HepG2 (cell line): ENCODE measurements around the gene BICDL1. TPM values are rescaled to one million over a fixed set of nuclear protein-coding genes. Genes with fewer than 3 reads are reported as not detected.

Experiments
- BRD4 ChIP-seq: sonication (generic); formaldehyde crosslinking; IDR thresholded peaks from 2 replicates; pipeline ENCODE4 v1.4.0; 2020; ENCODE audit warnings: missing genetic modification reagents
- DMAP1 ChIP-seq: IDR thresholded peaks from 2 replicates; pipeline ENCODE4 v1.6.1; 2016
- FOSL1 ChIP-seq: sonication (generic); formaldehyde crosslinking; IDR thresholded peaks from 2 replicates; pipeline ENCODE4 v1.9.0; 2021; ENCODE audit warnings: missing genetic modification reagents, borderline replicate concordance
- GLMP ChIP-seq: sonication (generic); formaldehyde crosslinking; IDR thresholded peaks from 2 replicates; pipeline ENCODE4 v1.9.0; 2021; ENCODE audit warnings: missing genetic modification reagents, mild to moderate bottlenecking, borderline replicate concordance
- HNF4A ChIP-seq: sonication (generic); formaldehyde crosslinking; IDR thresholded peaks from 2 replicates; pipeline ENCODE4 v1.4.0; 2020; ENCODE audit warnings: missing genetic modification reagents
- HOMEZ ChIP-seq: IDR thresholded peaks from 2 replicates; pipeline ENCODE4 v1.6.1; 2016; ENCODE audit warnings: low read depth
- MED1 ChIP-seq: sonication (generic); formaldehyde crosslinking; IDR thresholded peaks from 2 replicates; pipeline ENCODE4 v1.4.0; 2020; ENCODE audit warnings: missing genetic modification reagents
- RBM22 ChIP-seq: fragments of 200-400 bp; formaldehyde crosslinking; optimal IDR thresholded peaks from 2 replicates; pipeline ENCODE3; 2017; ENCODE audit warnings: mild to moderate bottlenecking, low read length, moderate library complexity
- SAFB2 ChIP-seq: sonication (generic); formaldehyde crosslinking; IDR thresholded peaks from 2 replicates; pipeline ENCODE4 v1.5.1; 2020; ENCODE audit warnings: missing genetic modification reagents, low read depth, mild to moderate bottlenecking, borderline replicate concordance
- SALL2 ChIP-seq: sonication (generic); formaldehyde crosslinking; IDR thresholded peaks from 2 replicates; pipeline ENCODE4 v1.8.1; 2023; ENCODE audit warnings: mild to moderate bottlenecking, missing genetic modification reagents, inconsistent platforms
- SMARCE1 ChIP-seq: fragments of 450-650 bp; IDR thresholded peaks from 2 replicates; pipeline ENCODE4 v1.6.1; 2017; ENCODE audit warnings: borderline replicate concordance
- SNAPC5 ChIP-seq: sonication (generic); formaldehyde crosslinking; IDR thresholded peaks from 2 replicates; pipeline ENCODE4 v1.8.1; 2023; ENCODE audit warnings: mild to moderate bottlenecking, missing genetic modification reagents, borderline replicate concordance
- SOX13 ChIP-seq, 3 experiments: fragments of 450-650 bp in 1 of 3; sonication (generic) in 1 of 3; formaldehyde crosslinking in 1 of 3; IDR thresholded peaks in 2 of 3; conservative IDR thresholded peaks in 1 of 3; 2 replicates each; pipeline versions ENCODE4 v1.5.0 to v1.6.1; 2016 to 2020; ENCODE audit warnings: antibody characterized with exemption in 1 of 3, mild to moderate bottlenecking in 1 of 3, missing compliant biosample characterization in 1 of 3, missing genetic modification reagents in 1 of 3, moderate library complexity in 1 of 3
- SOX6 ChIP-seq, 2 experiments: fragments of 450-650 bp in 1 of 2; sonication (generic) in 1 of 2; formaldehyde crosslinking in 1 of 2; IDR thresholded peaks; 2 replicates each; pipeline versions ENCODE4 v1.4.0 to v1.6.1; 2017 to 2020; ENCODE audit warnings: antibody characterized with exemption in 1 of 2, mild to moderate bottlenecking in 1 of 2, missing genetic modification reagents in 1 of 2
- SRSF4 ChIP-seq: fragments of 200-400 bp; formaldehyde crosslinking; IDR thresholded peaks from one replicate; pipeline ENCODE4 v1.6.1; 2018; ENCODE audit warnings: mild to moderate bottlenecking, low read depth, low read length, moderate library complexity; ENCODE audit not compliant: poor library complexity, severe bottlenecking
- ZC3H4 ChIP-seq: sonication (generic); formaldehyde crosslinking; IDR thresholded peaks from 2 replicates; pipeline ENCODE4 v1.4.0; 2020; ENCODE audit warnings: missing genetic modification reagents, borderline replicate concordance
- ZHX1 ChIP-seq: sonication (generic); formaldehyde crosslinking; IDR thresholded peaks from 2 replicates; pipeline ENCODE4 v1.8.1; 2022; ENCODE audit warnings: low read depth, mild to moderate bottlenecking, missing genetic modification reagents
- ZNF205 ChIP-seq: IDR thresholded peaks from 2 replicates; pipeline ENCODE4 v1.6.1; 2018; ENCODE audit warnings: missing biosample characterization, missing genetic modification reagents
- ZNF335 ChIP-seq: sonication (generic); formaldehyde crosslinking; IDR thresholded peaks from 2 replicates; pipeline ENCODE4 v1.4.0; 2020; ENCODE audit warnings: missing genetic modification reagents
- polyA plus RNA-seq, 8 experiments: library from polyadenylated mRNA; depleted of rRNA in 3 of 8; stranded (reverse) in 7 of 8; unstranded in 1 of 8; fragments of >200 nt; fragmentation: Illumina TruSeq in 4 of 8; extraction: Trizol in 4 of 8; gene quantifications; 2 replicates each; pipeline versions ENCODE4 v1.2.1 to v1.2.3, GENCODE V29; 2011 to 2016; ENCODE audit warnings: low read depth in 4 of 8, missing spikeins in 1 of 8, mixed read lengths in 1 of 8; ENCODE audit not compliant: insufficient read depth in 1 of 8
- total RNA-seq, 5 experiments: library from RNA; depleted of rRNA; stranded (reverse); fragments of >200 nt; fragmentation: Illumina TruSeq; extraction: Trizol; gene quantifications; 2 replicates each; pipeline ENCODE4 v1.2.3, GENCODE V29; 2016; ENCODE audit warnings: low read depth in 1 of 5
- TF ChIP-seq, protein P1 (sequence below): sonication (generic); formaldehyde crosslinking; conservative IDR thresholded peaks from 2 replicates; pipeline ENCODE4 v1.4.0; 2020; ENCODE audit warnings: missing genetic modification reagents

The BICDL1 gene
- total and polyA plus RNA-seq, 2 of the 13 experiments (the other 11 are each of a cell fraction or from before 2014, with no cell fraction given) = 3.6 to 9.7 TPM

GRCh38 chr12:120041386-120042231, 52.6 kb downstream of the BICDL1 start (continued):
- TF ChIP-seq SOX6 (IDR thresholded peaks at IDR 0.05) (no peak), SOX6 (CRISPR knock-in tag; IDR thresholded peaks at IDR 0.05) (peak; percentile 91), ZHX1 (CRISPR knock-in tag) (no peak), HNF4A (no peak), HOMEZ (peak; percentile 73), RBM22 (no peak), BRD4 (CRISPR knock-in tag) (no peak), ZNF205 (CRISPR knock-in tag) (no peak), FOSL1 (CRISPR knock-in tag) (no peak), SAFB2 (CRISPR knock-in tag) (no peak), GLMP (no peak), MED1 (peak; percentile 29; the same call in 1 of the 2 replicates), DMAP1 (CRISPR knock-in tag) (no peak), ZNF335 (CRISPR knock-in tag) (no peak), SMARCE1 (no peak), SNAPC5 (CRISPR knock-in tag) (no peak), SALL2 (no peak), SRSF4 (no peak), ZC3H4 (CRISPR knock-in tag) (no peak), SOX13 (IDR thresholded peaks at IDR 0.05) (peak; percentile 74), SOX13 (CRISPR knock-in tag; conservative IDR thresholded peaks at IDR 0.05 in 1 of 2, IDR thresholded peaks at IDR 0.05 in 1 of 2) (peak in 1 of 2 experiments; percentile 91; a peak in 2 of 4 replicates)
- TF ChIP-seq, protein P1, sequence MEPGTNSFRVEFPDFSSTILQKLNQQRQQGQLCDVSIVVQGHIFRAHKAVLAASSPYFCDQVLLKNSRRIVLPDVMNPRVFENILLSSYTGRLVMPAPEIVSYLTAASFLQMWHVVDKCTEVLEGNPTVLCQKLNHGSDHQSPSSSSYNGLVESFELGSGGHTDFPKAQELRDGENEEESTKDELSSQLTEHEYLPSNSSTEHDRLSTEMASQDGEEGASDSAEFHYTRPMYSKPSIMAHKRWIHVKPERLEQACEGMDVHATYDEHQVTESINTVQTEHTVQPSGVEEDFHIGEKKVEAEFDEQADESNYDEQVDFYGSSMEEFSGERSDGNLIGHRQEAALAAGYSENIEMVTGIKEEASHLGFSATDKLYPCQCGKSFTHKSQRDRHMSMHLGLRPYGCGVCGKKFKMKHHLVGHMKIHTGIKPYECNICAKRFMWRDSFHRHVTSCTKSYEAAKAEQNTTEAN (CRISPR knock-in tag) = no peak
